KOPT-K1 (cell line): ENCODE measurements around the gene MYO7B.

Experiments used
- H3K27ac ChIP-seq: fragments of 200-600 bp; sonication (generic); 2 replicates; pipeline ENCODE4 v1.5.1; 2016; ENCODE audit warnings: antibody characterized with exemption, mild to moderate bottlenecking, low read depth, low read length; ENCODE audit not compliant: poor library complexity, severe bottlenecking
- H3K36me3 ChIP-seq: fragments of 200-600 bp; sonication (generic); 2 replicates; pipeline ENCODE4 v1.5.1; 2017; ENCODE audit warnings: antibody characterized with exemption, mild to moderate bottlenecking, low read length, moderate library complexity; ENCODE audit not compliant: insufficient read depth
- H3K9me3 ChIP-seq: fragments of 200-600 bp; sonication (generic); 2 replicates; pipeline ENCODE4 v1.5.1; 2017; ENCODE audit warnings: antibody characterized with exemption, low read length, mild to moderate bottlenecking; ENCODE audit not compliant: insufficient read depth, poor library complexity, severe bottlenecking

MYO7B gene

GRCh38 chr2:127535422-127535901, at the start of gene MYO7B:
MYO7B (plus strand) TSS chr2:127535683; CDS start chr2:127559723, 24,040 bp downstream.
- H3K9me3 ChIP-seq, result no peaks in the 10 kb centered on the region
- H3K27ac ChIP-seq, result no peak within 1 kb of the TSS
- H3K36me3 ChIP-seq, result no peaks in the 10 kb centered on the region

GRCh38 chr2:127485694-127486071, 49.8 kb upstream of the MYO7B start:
- H3K36me3 ChIP-seq, result peaks cover 98% of the 10 kb centered on the region
- no peaks in the 10 kb centered on the region for H3K9me3 ChIP-seq
- no peak overlapping the region for H3K27ac ChIP-seq

- peaks cover 98% of the 10 kb centered on the region for H3K36me3 ChIP-seq
Observed at GRCh38 chr2:127486247-127487058, 49.0 kb upstream of the MYO7B start.

GRCh38 chr2:127490283-127490682, 45.2 kb upstream of the MYO7B start:
- Histone ChIP-seq H3K36me3 (peaks cover 100% of the 10 kb centered on the region), H3K9me3 (no peaks in the 10 kb centered on the region), H3K27ac (no peak overlapping the region)

More at GRCh38 chr2:127486247-127487058, 49.0 kb upstream of the MYO7B start:
- Histone ChIP-seq H3K27ac (no peak overlapping the region), H3K9me3 (no peaks in the 10 kb centered on the region)

GRCh38 chr2:127498386-127498785, 37.1 kb upstream of the MYO7B start:
- H3K36me3 ChIP-seq, result peaks cover 100% of the 10 kb centered on the region
- no peaks in the 10 kb centered on the region for H3K9me3 ChIP-seq
- no peak overlapping the region for H3K27ac ChIP-seq

- Histone ChIP-seq H3K9me3 (no peaks in the 10 kb centered on the region), H3K27ac (no peak overlapping the region), H3K36me3 (peaks cover 89% of the 10 kb centered on the region)
Observed at GRCh38 chr2:127503491-127503890, 32.0 kb upstream of the MYO7B start.

GRCh38 chr2:127504552-127505430, 30.7 kb upstream of the MYO7B start:
- no peak overlapping the region for H3K27ac ChIP-seq
- H3K9me3 ChIP-seq, result no peaks in the 10 kb centered on the region
- peaks cover 90% of the 10 kb centered on the region for H3K36me3 ChIP-seq

GRCh38 chr2:127506510-127506909, 29.0 kb upstream of the MYO7B start:
- Histone ChIP-seq H3K9me3 (no peaks in the 10 kb centered on the region), H3K27ac (no peak overlapping the region), H3K36me3 (peaks cover 90% of the 10 kb centered on the region)

GRCh38 chr2:127508023-127508630, 27.4 kb upstream of the MYO7B start:
- Histone ChIP-seq H3K27ac (no peak overlapping the region), H3K36me3 (peaks cover 90% of the 10 kb centered on the region)

GRCh38 chr2:127508631-127509034, 26.9 kb upstream of the MYO7B start:
- peaks cover 89% of the 10 kb centered on the region for H3K36me3 ChIP-seq
- H3K9me3 ChIP-seq, result no peaks in the 10 kb centered on the region
- no peak overlapping the region for H3K27ac ChIP-seq

More at GRCh38 chr2:127508023-127508630, 27.4 kb upstream of the MYO7B start:
- H3K9me3 ChIP-seq, result no peaks in the 10 kb centered on the region

- H3K36me3 ChIP-seq, result peaks cover 89% of the 10 kb centered on the region
- H3K27ac ChIP-seq, result no peak overlapping the region
- no peaks in the 10 kb centered on the region for H3K9me3 ChIP-seq
Observed at GRCh38 chr2:127510073-127510472, 25.4 kb upstream of the MYO7B start.

- no peak overlapping the region for H3K27ac ChIP-seq
- H3K36me3 ChIP-seq, result peaks cover 89% of the 10 kb centered on the region
- H3K9me3 ChIP-seq, result no peaks in the 10 kb centered on the region
Observed at GRCh38 chr2:127511090-127511695, 24.3 kb upstream of the MYO7B start.

GRCh38 chr2:127511917-127512316, 23.6 kb upstream of the MYO7B start:
- Histone ChIP-seq H3K27ac (no peak overlapping the region), H3K36me3 (peaks cover 97% of the 10 kb centered on the region), H3K9me3 (no peaks in the 10 kb centered on the region)

GRCh38 chr2:127512362-127512761, 23.1 kb upstream of the MYO7B start:
- H3K27ac ChIP-seq, result no peak overlapping the region
- peaks cover 99% of the 10 kb centered on the region for H3K36me3 ChIP-seq
- H3K9me3 ChIP-seq, result no peaks in the 10 kb centered on the region
